HG02798 (cell line): ENCODE measurements around the gene TMEM17.

Experiments used
- ATAC-seq: cut with Tn5 transposase; IDR thresholded peaks from one replicate; pipeline ENCODE4 v1.9.1; 2021; ENCODE audit warnings: mild to moderate bottlenecking; ENCODE audit not compliant: unreplicated experiment, poor library complexity

The TMEM17 gene

GRCh38 chr2:62474176-62474575 is 31.8 kb downstream of the TMEM17 start:
- no peak for ATAC-seq

- no peak for ATAC-seq
Measured at GRCh38 chr2:62473246-62473827, 32.7 kb downstream of the TMEM17 start.

- ATAC-seq = no peak
Measured at GRCh38 chr2:62472312-62472711, 33.7 kb downstream of the TMEM17 start.

GRCh38 chr2:62471816-62472215 is 34.2 kb downstream of the TMEM17 start:
- no peak for ATAC-seq

GRCh38 chr2:62471404-62471803 is 34.6 kb downstream of the TMEM17 start:
- ATAC-seq = no peak

GRCh38 chr2:62469548-62469947 is 36.4 kb downstream of the TMEM17 start:
- no peak for ATAC-seq

GRCh38 chr2:62469114-62469513 is 36.9 kb downstream of the TMEM17 start:
- ATAC-seq = no peak

- ATAC-seq = no peak
Measured at GRCh38 chr2:62467475-62468321, 38.3 kb downstream of the TMEM17 start.

GRCh38 chr2:62467100-62467474 is 38.9 kb downstream of the TMEM17 start:
- ATAC-seq = no peak

GRCh38 chr2:62466503-62466854 is 39.5 kb downstream of the TMEM17 start:
- ATAC-seq = no peak

GRCh38 chr2:62465741-62466502 is 40.1 kb downstream of the TMEM17 start:
- ATAC-seq = no peak

- no peak for ATAC-seq
Measured at GRCh38 chr2:62465039-62465740, 40.8 kb downstream of the TMEM17 start.

GRCh38 chr2:62464221-62465007 is 41.6 kb downstream of the TMEM17 start:
- ATAC-seq = no peak

- no peak for ATAC-seq
Measured at GRCh38 chr2:62462211-62462610, 43.8 kb downstream of the TMEM17 start.

- ATAC-seq = no peak
Measured at GRCh38 chr2:62461707-62462106, 44.3 kb downstream of the TMEM17 start.

GRCh38 chr2:62461017-62461553 is 44.9 kb downstream of the TMEM17 start:
- no peak for ATAC-seq

- no peak for ATAC-seq
Measured at GRCh38 chr2:62460175-62460574, 45.8 kb downstream of the TMEM17 start.

- ATAC-seq = no peak
Measured at GRCh38 chr2:62459672-62460071, 46.3 kb downstream of the TMEM17 start.

- ATAC-seq = no peak
Measured at GRCh38 chr2:62459106-62459505, 46.9 kb downstream of the TMEM17 start.

- no peak for ATAC-seq
Measured at GRCh38 chr2:62458671-62459081, 47.3 kb downstream of the TMEM17 start.
